Karpas-422 (cell line): ENCODE data around the gene NODAL. TPM values are rescaled to one million over a fixed set of nuclear protein-coding genes. Genes with fewer than 3 reads are reported as not detected.

Experiments
- DNase-seq: peaks from one replicate; pipeline ENCODE4 v3.0.0-alpha.2; 2015
- H2AFZ ChIP-seq: fragments of 200-600 bp; sonication (generic); 2 replicates; pipeline ENCODE4 v1.6.1; 2014; ENCODE audit warnings: antibody characterized with exemption, low read length, mixed read lengths
- H3K27ac ChIP-seq: fragments of 200-600 bp; sonication (generic); 2 replicates; pipeline ENCODE4 v1.5.1; 2014; ENCODE audit warnings: mild to moderate bottlenecking, low read length, moderate library complexity
- H3K27me3 ChIP-seq: fragments of 200-600 bp; sonication (generic); 2 replicates; pipeline ENCODE4 v1.6.1; 2014; ENCODE audit warnings: low read length, mixed read lengths
- H3K36me3 ChIP-seq: fragments of 200-600 bp; sonication (generic); 2 replicates; pipeline ENCODE4 v1.6.1; 2014; ENCODE audit warnings: low read length, mixed read lengths; ENCODE audit not compliant: insufficient read depth
- H3K4me1 ChIP-seq: fragments of 200-600 bp; sonication (generic); 2 replicates; pipeline ENCODE4 v1.6.1; 2014; ENCODE audit warnings: mild to moderate bottlenecking, low read length, mixed read lengths
- H3K4me2 ChIP-seq: fragments of 200-600 bp; sonication (generic); 2 replicates; pipeline ENCODE4 v1.6.1; 2014; ENCODE audit warnings: low read length, low read depth, mild to moderate bottlenecking; ENCODE audit not compliant: poor library complexity, severe bottlenecking
- H3K4me3 ChIP-seq: fragments of 200-600 bp; sonication (generic); 2 replicates; pipeline ENCODE4 v1.5.1; 2014; ENCODE audit warnings: mild to moderate bottlenecking, antibody characterized with exemption, low read length, mixed read lengths
- H3K79me2 ChIP-seq: fragments of 200-600 bp; sonication (generic); 2 replicates; pipeline ENCODE4 v1.6.1; 2014; ENCODE audit warnings: mild to moderate bottlenecking, low read length, mixed read lengths
- H3K9ac ChIP-seq: fragments of 200-600 bp; sonication (generic); 2 replicates; pipeline ENCODE4 v1.6.0; 2014; ENCODE audit warnings: low read length
- H3K9me2 ChIP-seq: fragments of 200-600 bp; sonication (generic), shearing (Covaris generic); replicated peaks from 2 replicates; pipeline ENCODE4 v1.6.0; 2014; ENCODE audit warnings: mild to moderate bottlenecking, low read length, moderate library complexity; ENCODE audit not compliant: insufficient read depth
- H3K9me3 ChIP-seq: fragments of 300-700, 200-600 bp; sonication (generic); 2 replicates; pipeline ENCODE4 v1.6.1; 2014; ENCODE audit warnings: low read length, mixed read lengths
- H4K20me1 ChIP-seq: fragments of 200-600 bp; sonication (generic); 2 replicates; pipeline ENCODE4 v1.6.1; 2014; ENCODE audit warnings: mild to moderate bottlenecking, antibody characterized with exemption, low read length, low read depth; ENCODE audit not compliant: insufficient read depth
- total RNA-seq: library from RNA; depleted of rRNA; stranded (reverse); fragments of >200 nt; shearing (Covaris generic); gene quantifications from 2 replicates; pipeline ENCODE4 v1.2.3, GENCODE V29; 2014; ENCODE audit warnings: low replicate concordance

NODAL gene
- total RNA-seq, 1 experiment from 2014 or later: not detected

DNA sequence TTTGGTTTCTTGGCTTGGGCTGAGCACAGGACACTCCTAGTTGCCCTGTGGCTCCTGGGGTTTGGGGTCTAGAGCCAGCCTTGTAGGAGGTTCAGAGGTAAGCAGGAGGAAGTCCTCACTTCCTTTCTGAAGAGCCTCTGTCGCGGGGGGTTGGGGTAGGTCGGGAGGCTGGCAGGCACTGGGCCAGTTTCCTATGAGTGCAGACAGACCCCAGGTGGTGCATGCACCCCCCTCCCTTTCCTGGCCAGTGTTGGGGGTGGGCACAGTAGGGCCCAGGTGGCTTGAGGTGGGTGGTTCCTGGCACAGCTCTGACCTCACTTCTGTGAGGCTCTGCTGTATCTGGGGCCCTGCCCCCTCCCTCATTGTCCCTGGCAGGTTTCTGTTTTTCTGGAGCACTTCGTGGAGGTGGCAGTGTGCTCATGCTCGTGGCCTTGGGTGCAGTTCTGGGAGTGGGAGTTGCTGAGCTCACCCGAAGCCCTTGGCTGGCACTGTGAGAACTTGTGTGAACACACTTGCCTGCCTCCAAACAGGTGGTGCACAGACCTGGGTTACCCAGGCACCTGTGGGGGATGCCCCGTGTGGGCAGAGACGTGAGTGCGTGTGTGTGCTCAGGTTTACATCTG, 38.9 kb upstream of the NODAL start:
- Histone ChIP-seq H3K4me2 (peak overlapping the region; percentile 97), H3K9ac (peak overlapping the region; percentile 99), H3K27me3 (no peaks in the 10 kb centered on the region), H2AFZ (no peak overlapping the region), H3K36me3 (peaks cover 3% of the 10 kb centered on the region; the same call in 1 of the 2 replicates), H3K9me3 (no peaks in the 10 kb centered on the region), H4K20me1 (peaks cover 5% of the 10 kb centered on the region; the same call in 1 of the 2 replicates), H3K79me2 (peaks cover 62% of the 10 kb centered on the region), H3K4me1 (peaks cover 43% of the 10 kb centered on the region), H3K4me3 (peak overlapping the region; percentile 96), H3K27ac (peak overlapping the region; percentile 90), H3K9me2 (no peaks in the 10 kb centered on the region)
- DNase-seq: peak; percentile 83

- peak overlapping the region; percentile 97 for H3K4me2 ChIP-seq
- H3K9me2 ChIP-seq: no peaks in the 10 kb centered on the region
- no peak overlapping the region for H2AFZ ChIP-seq
- H3K4me3 ChIP-seq: peak overlapping the region; percentile 96
- H3K27me3 ChIP-seq: no peaks in the 10 kb centered on the region
- peaks cover 57% of the 10 kb centered on the region for H3K79me2 ChIP-seq
- peak overlapping the region; percentile 90 for H3K27ac ChIP-seq
- no peak for DNase-seq
- H3K36me3 ChIP-seq: peaks cover 1% of the 10 kb centered on the region; the same call in 1 of the 2 replicates
- H3K9ac ChIP-seq: peak overlapping the region; percentile 99
- H4K20me1 ChIP-seq: peaks cover 5% of the 10 kb centered on the region; the same call in 1 of the 2 replicates
- no peaks in the 10 kb centered on the region for H3K9me3 ChIP-seq
- peaks cover 43% of the 10 kb centered on the region for H3K4me1 ChIP-seq
Measured at GRCh38 chr10:70479626-70480238, 38.3 kb upstream of the NODAL start.

DNA sequence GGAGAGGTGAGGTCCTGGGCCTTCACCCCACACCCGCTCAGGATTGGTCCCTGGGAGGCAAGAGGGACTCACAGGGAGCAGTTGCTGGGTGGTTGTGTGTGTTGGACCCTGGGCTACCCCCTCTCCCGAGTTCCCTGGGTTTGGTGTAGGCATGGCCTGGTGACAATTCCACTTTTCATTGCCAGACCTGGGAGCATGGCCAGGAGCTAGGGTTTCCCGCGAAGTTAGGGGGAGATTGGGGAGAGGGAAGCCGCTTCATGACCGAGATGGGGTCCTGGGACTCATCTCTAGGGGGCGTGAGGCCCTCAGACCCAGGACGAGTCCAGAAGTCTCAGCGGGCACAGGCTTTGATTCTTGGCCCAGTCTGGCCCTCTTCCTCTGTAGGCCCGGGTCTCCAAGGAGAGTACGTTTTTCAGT, 37.7 kb upstream of the NODAL start:
- Histone ChIP-seq H3K9ac (peak overlapping the region; percentile 99), H3K36me3 (no peaks in the 10 kb centered on the region), H3K27ac (peak overlapping the region; percentile 90), H4K20me1 (peaks cover 5% of the 10 kb centered on the region; the same call in 1 of the 2 replicates), H3K4me3 (peak overlapping the region; percentile 96), H3K9me2 (no peaks in the 10 kb centered on the region), H3K79me2 (peaks cover 52% of the 10 kb centered on the region), H2AFZ (peak overlapping the region; percentile 59; the same call in 1 of the 2 replicates), H3K4me2 (peak overlapping the region; percentile 97), H3K27me3 (no peaks in the 10 kb centered on the region), H3K4me1 (peaks cover 43% of the 10 kb centered on the region), H3K9me3 (no peaks in the 10 kb centered on the region)
- peak; percentile 78 for DNase-seq

DNA sequence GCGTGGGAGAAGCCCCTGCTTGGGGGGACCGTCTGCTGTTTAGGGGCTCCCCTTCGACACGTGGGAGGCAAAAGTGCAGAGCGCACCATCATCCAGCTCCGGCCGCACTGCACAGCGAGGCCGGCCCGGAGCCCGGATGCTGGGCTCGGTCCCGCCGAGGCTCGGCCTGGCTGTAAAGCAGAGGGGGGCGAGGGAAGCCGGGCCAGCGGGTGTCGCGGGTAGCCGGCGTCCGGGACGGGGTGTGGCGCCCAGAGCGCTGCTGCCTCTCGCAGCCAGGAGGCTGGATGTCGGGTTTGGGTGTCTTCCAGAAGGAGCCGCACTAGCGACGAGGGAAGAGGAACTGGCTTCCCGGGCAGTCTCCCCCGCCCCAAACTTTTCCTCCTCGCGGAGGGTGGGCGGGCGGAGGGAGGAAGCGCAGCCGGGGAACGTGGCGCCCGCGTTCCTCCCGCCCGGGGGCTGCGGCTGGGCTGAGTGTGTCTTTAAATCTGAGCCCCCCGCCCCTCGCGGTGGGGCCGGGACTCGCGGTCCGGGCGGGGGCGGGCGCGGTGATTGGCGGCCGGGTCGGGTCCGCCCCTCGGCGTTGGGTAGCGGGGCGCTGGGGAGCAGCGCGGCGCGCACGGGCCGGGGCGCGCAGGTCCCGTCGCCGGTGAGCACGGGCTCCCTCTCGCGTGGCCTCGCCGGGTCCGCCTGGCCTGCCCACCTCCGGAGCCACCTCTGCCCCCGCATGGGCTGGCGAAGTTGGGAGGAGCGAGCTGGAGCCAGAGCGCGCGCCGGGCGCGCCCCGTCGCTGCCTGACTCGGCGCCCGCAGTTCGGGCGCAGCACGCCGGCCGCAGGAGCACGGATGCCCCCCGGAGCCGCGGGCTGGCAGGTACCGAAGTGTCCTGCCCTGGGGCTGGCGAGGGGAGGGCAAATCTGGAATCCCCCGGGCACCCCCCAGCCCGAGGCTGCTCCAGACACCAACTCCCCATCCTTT, 37.0 kb upstream of the NODAL start, which contains the start of gene PALD1:
Gene PALD1, plus strand, starts transcription at position 577 of the 974 bp plus-strand sequence. CDS start 47,185 bp downstream, outside the sequence.
- Histone ChIP-seq H3K27me3 (no peaks in the 10 kb centered on the region), H3K9me2 (no peaks in the 10 kb centered on the region), H3K27ac (peak within 1 kb of the TSS; percentile 90), H3K9me3 (no peaks in the 10 kb centered on the region), H3K36me3 (no peaks in the 10 kb centered on the region), H3K4me3 (peak within 1 kb of the TSS; percentile 96), H3K4me1 (peaks cover 43% of the 10 kb centered on the region), H4K20me1 (peaks cover 5% of the 10 kb centered on the region; the same call in 1 of the 2 replicates), H2AFZ (peak within 1 kb of the TSS; percentile 59; the same call in 1 of the 2 replicates), H3K79me2 (peaks cover 47% of the 10 kb centered on the region), H3K4me2 (peak within 1 kb of the TSS; percentile 97), H3K9ac (peak within 1 kb of the TSS; percentile 99)
- DNase-seq: peak; percentile 92

GRCh38 chr10:70477661-70478162, 36.2 kb upstream of the NODAL start:
- Histone ChIP-seq H3K4me3 (peak overlapping the region; percentile 96), H3K4me2 (peak overlapping the region; percentile 97), H4K20me1 (peaks cover 5% of the 10 kb centered on the region; the same call in 1 of the 2 replicates), H3K9me3 (no peaks in the 10 kb centered on the region), H3K9me2 (no peaks in the 10 kb centered on the region), H2AFZ (peak overlapping the region; percentile 59; the same call in 1 of the 2 replicates), H3K27ac (no peak overlapping the region), H3K36me3 (no peaks in the 10 kb centered on the region), H3K79me2 (peaks cover 40% of the 10 kb centered on the region), H3K27me3 (no peaks in the 10 kb centered on the region), H3K4me1 (peaks cover 43% of the 10 kb centered on the region), H3K9ac (peak overlapping the region; percentile 99)
- DNase-seq: peak; percentile 77

DNA sequence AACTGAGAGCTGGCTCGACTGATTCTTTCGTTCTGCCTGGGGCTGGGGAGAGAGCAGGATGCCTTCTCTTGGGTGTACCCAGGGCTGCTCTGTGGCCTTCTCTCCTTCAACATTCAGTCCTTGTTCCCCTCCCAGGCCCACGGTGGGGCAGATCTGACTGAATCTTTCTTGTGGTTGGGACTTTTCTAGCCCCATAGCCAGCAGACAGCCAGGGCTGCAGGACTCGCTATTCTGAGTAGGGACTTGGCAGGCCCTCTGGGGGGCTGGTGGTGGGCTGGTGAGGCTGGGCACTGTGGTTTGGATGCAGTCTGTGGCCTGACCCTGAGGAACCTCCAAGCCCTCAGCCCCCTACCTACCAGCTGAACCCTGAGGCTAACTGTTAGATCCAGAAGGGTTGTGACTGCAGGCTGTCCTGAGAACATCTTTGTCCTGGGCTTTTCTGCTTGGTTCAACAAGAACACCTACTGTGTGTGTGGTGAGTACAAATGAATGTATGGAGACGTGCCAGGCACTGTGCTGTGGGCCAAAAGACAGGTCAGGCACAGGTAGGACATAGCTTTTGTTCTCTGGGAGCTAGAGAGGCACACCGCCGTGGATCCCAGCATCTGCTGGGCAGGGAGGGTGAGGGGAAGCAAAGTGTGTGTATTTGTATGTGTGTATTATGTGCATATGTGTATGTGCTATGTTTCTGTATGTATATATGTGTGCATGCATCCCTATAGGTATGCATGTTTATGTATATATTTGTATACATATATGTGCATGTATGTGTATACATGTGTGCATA, 35.0 kb upstream of the NODAL start:
- H3K4me3 ChIP-seq: no peak overlapping the region
- no peak overlapping the region for H3K27ac ChIP-seq
- no peaks in the 10 kb centered on the region for H3K27me3 ChIP-seq
- peaks cover 3% of the 10 kb centered on the region; the same call in 1 of the 2 replicates for H4K20me1 ChIP-seq
- H3K9me3 ChIP-seq: no peaks in the 10 kb centered on the region
- DNase-seq: no peak
- H3K4me1 ChIP-seq: peaks cover 32% of the 10 kb centered on the region
- peaks cover 27% of the 10 kb centered on the region for H3K79me2 ChIP-seq
- no peak overlapping the region for H2AFZ ChIP-seq
- no peaks in the 10 kb centered on the region for H3K36me3 ChIP-seq
- H3K4me2 ChIP-seq: no peak overlapping the region
- H3K9me2 ChIP-seq: no peaks in the 10 kb centered on the region
- no peak overlapping the region for H3K9ac ChIP-seq

- H4K20me1 ChIP-seq: no peaks in the 10 kb centered on the region
- H3K4me3 ChIP-seq: no peak overlapping the region
- H3K27me3 ChIP-seq: no peaks in the 10 kb centered on the region
- no peak overlapping the region for H3K27ac ChIP-seq
- no peak overlapping the region for H2AFZ ChIP-seq
- H3K36me3 ChIP-seq: no peaks in the 10 kb centered on the region
- H3K4me2 ChIP-seq: no peak overlapping the region
- H3K79me2 ChIP-seq: peaks cover 19% of the 10 kb centered on the region
- H3K9me3 ChIP-seq: no peaks in the 10 kb centered on the region
- no peak for DNase-seq
- H3K9ac ChIP-seq: no peak overlapping the region
- H3K9me2 ChIP-seq: no peaks in the 10 kb centered on the region
- peaks cover 24% of the 10 kb centered on the region for H3K4me1 ChIP-seq
Measured at GRCh38 chr10:70475661-70476060, 34.2 kb upstream of the NODAL start.
